ENCODE measurements around the gene LMBRD1.
"Not testable (repeated sequence)": the region's sequence is repeated elsewhere in the genome, so short reads cannot be mapped to it uniquely, and the experiment has no call there.

DNA sequence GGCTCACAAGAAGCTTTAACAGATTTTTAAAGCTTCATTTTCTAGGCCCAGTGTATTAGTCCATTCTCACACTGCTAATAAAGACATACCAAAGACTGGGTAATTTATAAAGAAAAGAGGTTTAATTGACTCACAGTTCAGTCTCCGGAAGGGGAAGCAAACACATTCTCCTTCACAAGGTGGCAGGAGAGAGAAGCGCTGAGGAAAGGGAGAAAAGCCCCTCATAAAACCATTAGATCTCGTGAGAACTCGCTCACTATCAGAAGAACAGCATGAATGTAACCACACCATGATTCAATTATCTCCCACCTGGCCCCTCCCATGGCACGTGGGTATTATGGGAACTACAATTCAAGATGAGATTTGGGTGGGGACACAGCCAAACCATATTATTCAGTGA is 27.5 kb upstream of the LMBRD1 start:
- TF ChIP-seq, protein P1, sequence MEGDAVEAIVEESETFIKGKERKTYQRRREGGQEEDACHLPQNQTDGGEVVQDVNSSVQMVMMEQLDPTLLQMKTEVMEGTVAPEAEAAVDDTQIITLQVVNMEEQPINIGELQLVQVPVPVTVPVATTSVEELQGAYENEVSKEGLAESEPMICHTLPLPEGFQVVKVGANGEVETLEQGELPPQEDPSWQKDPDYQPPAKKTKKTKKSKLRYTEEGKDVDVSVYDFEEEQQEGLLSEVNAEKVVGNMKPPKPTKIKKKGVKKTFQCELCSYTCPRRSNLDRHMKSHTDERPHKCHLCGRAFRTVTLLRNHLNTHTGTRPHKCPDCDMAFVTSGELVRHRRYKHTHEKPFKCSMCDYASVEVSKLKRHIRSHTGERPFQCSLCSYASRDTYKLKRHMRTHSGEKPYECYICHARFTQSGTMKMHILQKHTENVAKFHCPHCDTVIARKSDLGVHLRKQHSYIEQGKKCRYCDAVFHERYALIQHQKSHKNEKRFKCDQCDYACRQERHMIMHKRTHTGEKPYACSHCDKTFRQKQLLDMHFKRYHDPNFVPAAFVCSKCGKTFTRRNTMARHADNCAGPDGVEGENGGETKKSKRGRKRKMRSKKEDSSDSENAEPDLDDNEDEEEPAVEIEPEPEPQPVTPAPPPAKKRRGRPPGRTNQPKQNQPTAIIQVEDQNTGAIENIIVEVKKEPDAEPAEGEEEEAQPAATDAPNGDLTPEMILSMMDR (IDR thresholded peaks at IDR 0.05): not testable (repeated sequence)
- TF ChIP-seq EP300 (IDR thresholded peaks at IDR 0.05): not testable (repeated sequence)

All from tibial nerve (tissue), 4 donors.